Activated gamma-delta T cell treated with anti-CD3 and anti-CD28 coated beads, Interleukin-2, amount 50 U/mL, for 16 hours (primary cell): Measurements from ENCODE around the gene INAVA.
"Not testable (repeated sequence)": the region's sequence is repeated elsewhere in the genome, so short reads cannot be mapped to it uniquely, and the experiment has no call there.

ENCODE experiments used
- DNase-seq: peaks from one replicate; pipeline ENCODE4 v3.0.0-alpha.2; 2020; ENCODE audit warnings: low read depth

Gene INAVA

GRCh38 chr1:200899451-200899915 lies 4.8 kb downstream of the INAVA start:
- DNase-seq, result no peak

- DNase-seq, result no peak
Measured at GRCh38 chr1:200899954-200900867, 5.5 kb downstream of the INAVA start.

- DNase-seq, result no peak
Measured at GRCh38 chr1:200900877-200901276, 6.2 kb downstream of the INAVA start.

- no peak for DNase-seq
Measured at GRCh38 chr1:200901350-200901749, 6.7 kb downstream of the INAVA start.

GRCh38 chr1:200901796-200902444 lies 7.2 kb downstream of the INAVA start:
- no peak for DNase-seq

GRCh38 chr1:200903793-200904192 lies 9.1 kb downstream of the INAVA start:
- no peak for DNase-seq

GRCh38 chr1:200904772-200905171 lies 10.1 kb downstream of the INAVA start:
- DNase-seq, result no peak

- peak; percentile 42 for DNase-seq
Measured at GRCh38 chr1:200905411-200906052, 10.8 kb downstream of the INAVA start.

GRCh38 chr1:200906491-200906890 lies 11.8 kb downstream of the INAVA start:
- DNase-seq, result no peak

- DNase-seq, result no peak
Measured at GRCh38 chr1:200907611-200908097, 13.0 kb downstream of the INAVA start.

- DNase-seq, result no peak
Measured at GRCh38 chr1:200908191-200908868, 13.6 kb downstream of the INAVA start.

- DNase-seq, result no peak
Measured at GRCh38 chr1:200909071-200909470, 14.4 kb downstream of the INAVA start.

GRCh38 chr1:200909757-200910239 lies 15.1 kb downstream of the INAVA start:
- DNase-seq, result no peak

GRCh38 chr1:200911361-200911760 lies 16.7 kb downstream of the INAVA start:
- no peak for DNase-seq

- not testable (repeated sequence) for DNase-seq
Measured at GRCh38 chr1:200911936-200912335, 17.2 kb downstream of the INAVA start.

- DNase-seq, result no peak
Measured at GRCh38 chr1:200912737-200913407, 18.2 kb downstream of the INAVA start.

GRCh38 chr1:200916152-200916551 lies 21.5 kb downstream of the INAVA start:
- no peak for DNase-seq

GRCh38 chr1:200916681-200917080 lies 22.0 kb downstream of the INAVA start:
- DNase-seq, result no peak

- DNase-seq, result no peak
Measured at GRCh38 chr1:200917291-200917817, 22.7 kb downstream of the INAVA start.

- DNase-seq, result no peak
Measured at GRCh38 chr1:200918006-200918405, 23.3 kb downstream of the INAVA start.

- no peak for DNase-seq
Measured at GRCh38 chr1:200919386-200919785, 24.7 kb downstream of the INAVA start.
